HL-60/S4 (cell line): Measurements from ENCODE around the gene CTNNB1.

Source experiments
- in situ Hi-C: fragments of 300-500 bp; cut with MboI; formaldehyde crosslinking; loops from 2 replicates; pipeline ENCODE4 v1.14.3; 2022; ENCODE audit warnings: low sequenced_read_pairs

Gene CTNNB1

GRCh38 chr3:41198950-41199865, at the start of gene CTNNB1:
Gene CTNNB1, plus strand, starts transcription at chr3:41199505. Its CDS starts 24,564 bp downstream, at chr3:41224069.
- in situ Hi-C loops = no loop called here

GRCh38 chr3:41155834-41156233, 43.5 kb upstream of the CTNNB1 start:
- in situ Hi-C loops = no loop called here

GRCh38 chr3:41158947-41159346, 40.4 kb upstream of the CTNNB1 start:
- in situ Hi-C loops = no loop called here

DNA sequence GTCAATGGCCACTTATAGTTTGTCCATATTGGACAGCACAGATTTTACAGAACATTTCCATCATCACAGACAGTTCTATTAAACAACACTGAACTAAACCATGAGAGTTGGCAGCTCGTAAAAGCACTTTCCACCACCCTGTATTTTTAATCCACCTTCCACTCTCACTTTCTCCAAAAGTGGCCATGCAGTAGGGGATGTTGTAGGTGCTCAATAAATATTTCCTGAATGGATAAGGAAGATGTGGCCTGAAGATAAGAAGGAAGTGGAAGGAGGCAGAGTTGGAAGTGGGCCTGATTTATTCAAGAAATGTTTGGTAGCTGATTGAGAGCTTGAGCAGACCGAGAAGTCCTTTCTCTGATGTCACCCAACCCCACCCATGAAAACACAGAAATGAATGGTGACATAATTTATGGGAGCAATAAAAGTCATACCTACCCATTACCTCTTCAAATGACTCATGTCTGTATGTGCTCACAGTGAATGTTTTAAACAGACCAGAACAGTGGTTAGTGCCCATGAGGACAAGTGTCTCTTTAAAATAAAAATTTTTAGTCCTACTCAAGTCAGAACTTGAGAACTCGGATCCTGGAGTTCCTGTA, 39.6 kb upstream of the CTNNB1 start:
- in situ Hi-C loops = no loop called here

GRCh38 chr3:41162541-41162940, 36.8 kb upstream of the CTNNB1 start:
- in situ Hi-C loops = no loop called here

GRCh38 chr3:41163006-41163405, 36.3 kb upstream of the CTNNB1 start:
- in situ Hi-C loops = no loop called here

DNA sequence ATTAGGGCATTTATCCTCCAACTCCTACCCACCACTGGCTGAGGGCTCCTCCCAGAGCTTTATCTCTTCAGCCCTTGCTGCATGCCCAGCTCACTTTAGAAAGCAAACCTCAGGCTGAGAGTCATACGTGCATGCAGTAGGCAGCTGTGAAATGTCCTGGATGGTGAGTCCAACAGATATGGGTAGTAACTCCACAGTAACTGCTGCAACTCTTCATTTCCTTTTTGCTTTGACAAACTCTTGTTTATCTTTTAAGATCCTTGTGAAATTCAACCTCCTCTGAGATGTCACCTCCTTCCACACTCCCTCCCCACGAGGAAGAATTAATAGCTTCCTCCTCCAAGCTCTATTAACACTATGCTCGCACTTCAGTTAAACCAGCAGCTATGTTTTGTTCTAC, 35.9 kb upstream of the CTNNB1 start:
- in situ Hi-C loops = no loop called here

GRCh38 chr3:41164777-41165176, 34.5 kb upstream of the CTNNB1 start:
- in situ Hi-C loops = no loop called here

DNA sequence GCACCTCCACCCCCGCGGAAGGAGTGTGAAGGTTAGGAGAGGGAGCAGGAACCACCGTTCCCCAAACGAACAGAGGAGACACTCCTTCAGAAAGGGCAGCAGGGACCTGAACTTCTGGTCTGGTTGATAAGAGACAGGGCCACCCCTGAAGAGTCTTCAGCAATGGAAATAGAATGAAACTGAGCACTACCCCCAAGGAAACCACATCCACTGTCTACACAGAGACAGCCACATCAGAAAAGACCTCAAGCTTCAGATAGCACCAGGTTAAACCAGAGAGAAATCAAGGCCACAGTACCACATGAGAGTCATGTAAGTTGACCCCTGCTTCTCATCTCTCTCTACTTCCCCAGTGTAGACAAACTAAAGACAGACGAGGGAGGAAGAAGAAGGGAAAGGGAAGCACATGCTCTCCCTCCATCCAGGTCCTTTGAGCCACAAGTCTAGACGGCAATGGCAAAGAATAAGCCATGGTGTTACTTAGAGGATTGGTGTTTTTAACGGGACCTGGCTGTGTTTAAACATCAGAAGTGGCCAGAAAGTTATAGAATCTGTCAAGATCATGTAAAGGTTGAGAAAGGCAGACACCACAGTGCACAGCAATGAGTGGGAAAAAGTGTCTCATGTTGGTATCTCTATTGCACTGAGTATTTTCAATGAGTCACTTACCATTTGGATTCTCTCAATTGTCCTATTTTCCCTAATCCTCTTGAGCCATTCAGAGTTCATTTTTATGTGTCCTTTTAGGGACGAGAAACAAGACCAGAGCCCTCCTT, 31.4 kb upstream of the CTNNB1 start:
- in situ Hi-C loops = no loop called here

DNA sequence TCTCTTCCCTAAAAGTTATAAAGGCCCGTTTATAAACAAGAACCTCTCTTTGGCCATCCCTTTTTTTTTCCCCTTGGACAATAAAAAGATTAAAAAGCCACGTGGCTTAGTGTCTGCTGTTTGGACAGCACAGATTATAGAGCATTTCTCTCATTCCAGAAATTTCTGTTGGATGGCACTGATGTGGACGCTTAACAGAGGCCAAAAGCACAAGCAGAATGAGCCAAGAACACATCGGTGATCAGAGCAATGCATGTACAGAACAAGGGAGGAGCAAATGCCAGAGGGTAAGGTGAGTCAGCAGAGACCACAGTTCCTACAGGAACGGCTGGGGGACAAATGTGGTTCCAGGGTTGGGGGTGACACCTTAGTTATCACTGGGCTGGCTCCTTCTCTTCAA, 30.3 kb upstream of the CTNNB1 start:
- in situ Hi-C loops = no loop called here

DNA sequence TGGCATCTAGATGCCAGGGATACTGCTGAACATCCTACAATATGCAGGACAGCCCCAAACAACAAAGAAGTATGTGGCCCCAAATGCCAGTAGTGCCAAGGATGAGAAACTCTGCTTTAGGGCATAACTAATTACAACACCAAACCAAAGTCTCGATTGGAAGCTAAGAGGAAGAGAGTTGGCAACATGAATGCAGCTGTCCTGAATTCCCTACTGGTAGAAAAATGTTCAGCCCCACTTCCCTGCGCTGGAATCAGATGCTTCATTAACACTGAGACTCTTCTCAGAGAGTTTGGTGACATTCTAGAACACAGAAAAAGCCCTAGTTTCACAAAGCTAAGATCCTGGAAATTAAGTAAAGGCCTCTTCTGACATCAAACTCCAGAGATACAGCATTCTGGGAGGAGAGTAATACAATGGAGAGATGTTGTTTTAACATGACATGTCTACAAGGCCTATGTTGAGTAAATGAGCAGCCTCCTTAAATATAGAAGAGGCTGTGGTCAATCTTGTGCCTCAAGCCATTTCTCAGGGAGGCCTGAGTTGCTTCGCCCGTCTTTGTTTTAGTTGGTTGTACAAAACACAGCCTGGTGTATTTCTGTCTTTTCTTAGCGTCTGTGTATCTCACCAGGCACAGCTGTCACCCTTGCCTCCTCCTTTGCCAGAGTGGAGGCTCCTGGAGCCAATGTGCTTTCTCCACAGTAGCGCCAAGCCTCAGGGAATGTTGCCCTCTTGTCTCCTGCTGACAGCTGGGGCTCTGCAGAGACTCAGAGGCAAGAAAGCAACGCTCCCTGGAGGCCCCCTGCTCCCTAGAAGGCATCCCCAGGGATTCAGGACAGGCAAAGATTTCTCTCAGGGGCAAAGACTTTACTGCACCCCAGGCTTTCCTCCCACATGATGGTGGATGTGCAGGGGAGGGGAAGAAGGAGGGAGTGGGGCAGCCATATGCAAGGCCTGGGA, 25.1 kb upstream of the CTNNB1 start:
- in situ Hi-C loops = no loop called here

DNA sequence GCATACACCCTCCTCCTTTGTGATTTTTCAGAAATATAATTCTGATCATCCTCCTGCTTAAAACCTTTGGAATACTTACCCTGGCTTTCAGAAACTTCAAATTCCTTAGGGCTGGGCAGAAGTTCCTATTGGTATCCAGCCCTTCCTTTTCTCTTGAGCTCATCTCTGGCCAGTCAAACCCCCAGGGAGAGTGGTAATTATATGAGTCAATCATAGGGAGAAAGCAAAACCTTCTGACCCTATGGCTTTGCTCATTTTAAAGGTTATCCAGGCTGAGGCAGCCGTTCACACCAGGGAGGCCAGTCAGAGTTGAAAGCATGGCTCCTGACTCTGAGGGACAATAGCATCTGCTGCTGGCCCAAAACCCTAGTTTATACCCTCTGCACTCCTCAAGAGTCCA, 23.9 kb upstream of the CTNNB1 start:
- in situ Hi-C loops = no loop called here

- in situ Hi-C loops = no loop called here
These were observed 22.7 kb upstream of the CTNNB1 start for GRCh38 chr3:41176596-41176995.

DNA sequence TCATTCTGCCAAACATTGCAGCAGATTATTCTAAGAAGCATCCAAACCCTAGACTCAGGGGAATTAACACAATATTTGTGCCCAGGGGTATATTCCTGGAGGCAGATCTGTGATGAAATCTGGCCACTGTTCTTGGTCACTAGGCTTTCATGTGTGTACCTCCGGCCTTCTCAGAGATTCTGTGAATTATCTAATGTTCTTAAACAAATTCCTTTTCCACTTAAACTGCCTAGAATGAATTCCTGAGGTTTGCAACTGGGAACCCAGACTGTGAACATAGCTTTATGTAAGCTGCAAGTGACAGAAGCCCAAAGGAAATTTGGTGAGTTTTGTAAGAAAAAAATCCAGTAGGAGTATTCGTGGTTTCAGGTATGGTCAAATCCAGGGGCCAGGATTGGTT, 20.7 kb upstream of the CTNNB1 start:
- in situ Hi-C loops = no loop called here

- in situ Hi-C loops = no loop called here
These were observed 18.9 kb upstream of the CTNNB1 start for GRCh38 chr3:41180396-41180795.

GRCh38 chr3:41182504-41183059, 16.7 kb upstream of the CTNNB1 start:
- in situ Hi-C loops = no loop called here

GRCh38 chr3:41184394-41184793, 14.9 kb upstream of the CTNNB1 start:
- in situ Hi-C loops = no loop called here

GRCh38 chr3:41186297-41186696, 13.0 kb upstream of the CTNNB1 start:
- in situ Hi-C loops = no loop called here

- in situ Hi-C loops = no loop called here
These were observed 11.0 kb upstream of the CTNNB1 start for GRCh38 chr3:41188306-41188705.
